Measurements from ENCODE around the gene VPS13C.
"Not testable (repeated sequence)": the region's sequence is repeated elsewhere in the genome, so short reads cannot be mapped to it uniquely, and the experiment has no call there.

VPS13C gene

DNA sequence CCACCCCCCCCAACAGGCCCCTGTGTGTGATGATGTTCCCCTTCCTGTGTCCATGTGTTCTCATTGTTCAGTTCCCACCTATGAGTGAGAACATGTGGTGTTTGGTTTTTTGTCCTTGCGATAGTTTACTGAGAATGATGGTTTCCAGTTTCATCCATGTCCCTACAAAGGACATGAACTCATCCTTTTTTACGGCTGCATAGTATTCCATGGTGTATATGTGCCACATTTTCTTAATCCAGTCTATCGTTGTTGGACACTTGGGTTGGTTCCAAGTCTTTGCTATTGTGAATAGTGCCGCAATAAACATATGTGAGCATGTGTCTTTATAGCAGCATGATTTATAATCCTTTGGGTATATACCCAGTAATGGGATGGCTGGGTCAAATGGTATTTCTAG is 12.0 kb downstream of the VPS13C start:
- not testable (repeated sequence) for H3K4me3 ChIP-seq (ENCODE audit: low read length); H3K9me3 ChIP-seq (ENCODE audit: low read length)

DNA sequence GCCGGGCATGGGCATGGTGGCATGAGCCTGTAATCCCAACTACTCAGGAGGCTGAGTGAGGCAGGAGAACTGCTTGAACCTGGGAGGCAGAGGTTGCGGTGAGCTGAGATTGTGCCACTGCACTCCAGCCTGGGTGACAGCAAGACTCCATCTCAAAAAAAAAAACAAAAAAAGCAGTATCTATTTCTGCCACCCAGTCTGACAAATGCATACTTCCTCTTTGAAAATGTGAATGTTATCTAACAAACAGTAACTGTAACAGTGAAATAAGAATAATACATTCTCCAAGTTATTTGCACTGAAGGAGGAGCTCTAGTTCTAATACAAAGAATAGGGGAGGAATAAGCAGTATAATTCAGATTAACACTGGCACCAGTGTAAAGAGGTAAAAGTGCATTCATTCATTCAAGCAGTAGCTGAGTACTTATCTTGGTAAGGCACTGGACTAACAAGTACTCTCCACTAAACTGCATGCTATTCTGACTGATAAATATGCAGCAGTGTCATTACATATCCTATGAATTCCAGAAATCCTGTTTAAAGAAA is 12.9 kb downstream of the VPS13C start:
- Histone ChIP-seq H3K36me3 (ENCODE audit: insufficient read depth, low read length) (no peaks in the 10 kb centered on the region), H2AFZ (ENCODE audit: low read depth, low read length) (no peak overlapping the region), H3K4me3 (ENCODE audit: low read length) (no peak overlapping the region), H3K9me3 (ENCODE audit: low read length) (no peaks in the 10 kb centered on the region), H3K27me3 (ENCODE audit: insufficient read depth, low read length) (no peaks in the 10 kb centered on the region), H3K4me1 (ENCODE audit: insufficient read depth, low read length) (no peaks in the 10 kb centered on the region)

More for the DNA sequence above, 12.0 kb downstream of the VPS13C start:
- H2AFZ ChIP-seq (ENCODE audit: low read depth, low read length); H3K36me3 ChIP-seq (ENCODE audit: insufficient read depth, low read length); H3K27me3 ChIP-seq (ENCODE audit: insufficient read depth, low read length); H3K4me1 ChIP-seq (ENCODE audit: insufficient read depth, low read length): not testable (repeated sequence)

DNA sequence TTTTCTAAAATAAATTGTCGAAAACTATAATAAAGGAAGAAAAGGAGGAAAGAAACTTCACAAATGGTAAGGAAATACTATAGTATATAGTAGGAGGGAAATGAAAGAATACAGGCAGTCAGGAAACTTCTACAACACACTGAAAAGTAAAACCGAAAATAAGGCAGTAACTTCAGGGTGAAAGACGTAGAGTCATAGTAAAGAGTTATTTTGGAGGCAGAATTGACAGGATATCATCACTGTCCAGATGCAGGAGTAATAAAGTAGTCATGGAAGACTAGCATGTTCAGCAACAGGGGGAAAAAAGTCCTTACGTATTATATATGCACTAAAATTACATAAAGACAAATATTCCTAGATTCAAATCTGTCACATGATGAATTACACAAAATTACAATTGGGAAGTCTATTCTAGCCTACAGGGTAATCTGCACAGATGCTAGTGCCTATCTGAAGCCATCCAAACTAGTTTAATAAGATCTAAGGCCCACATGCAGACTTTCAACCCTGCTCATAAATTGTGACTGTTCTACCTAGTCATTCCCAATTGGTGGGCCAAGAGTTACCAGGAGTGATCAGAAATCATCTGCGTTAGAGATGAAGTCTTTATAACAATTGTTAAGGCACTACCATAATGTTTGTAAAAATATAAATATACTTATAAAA is 14.0 kb downstream of the VPS13C start:
- H3K4me3 ChIP-seq (ENCODE audit: low read length) = no peak overlapping the region
- H3K9me3 ChIP-seq (ENCODE audit: low read length) = no peaks in the 10 kb centered on the region
- no peak overlapping the region for H2AFZ ChIP-seq (ENCODE audit: low read depth, low read length)
- H3K27me3 ChIP-seq (ENCODE audit: insufficient read depth, low read length) = no peaks in the 10 kb centered on the region
- H3K36me3 ChIP-seq (ENCODE audit: insufficient read depth, low read length) = no peaks in the 10 kb centered on the region
- H3K4me1 ChIP-seq (ENCODE audit: insufficient read depth, low read length) = no peaks in the 10 kb centered on the region

DNA sequence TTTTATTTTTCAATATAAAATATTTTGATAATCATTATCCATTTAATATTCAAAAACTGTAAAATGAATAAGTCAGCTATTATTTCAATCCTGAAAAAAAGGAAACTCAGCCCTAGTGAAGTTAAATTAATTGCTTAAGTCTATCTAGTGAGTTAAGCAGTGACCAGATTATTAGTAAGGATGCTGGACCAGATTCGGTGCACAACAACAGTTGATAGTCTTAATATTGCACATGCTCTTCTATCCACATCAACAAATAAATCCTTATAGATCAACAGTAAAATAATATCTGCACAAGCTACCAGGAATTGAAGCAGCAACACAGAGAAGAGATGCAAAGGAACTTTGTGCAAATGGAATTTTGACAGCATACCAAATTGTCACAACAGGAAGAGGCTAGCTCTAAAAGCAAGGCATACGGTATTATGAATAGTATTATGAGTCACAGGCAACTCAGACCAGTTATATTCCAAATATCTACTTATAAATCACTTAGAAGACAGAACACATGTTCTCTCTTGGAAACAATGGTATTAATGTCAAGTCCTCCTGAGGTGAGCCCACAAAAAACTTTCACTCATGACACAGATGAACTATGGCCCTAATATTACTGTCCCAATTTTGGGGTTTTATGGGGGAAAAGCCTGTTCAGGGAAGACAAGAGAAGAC is 24.9 kb downstream of the VPS13C start:
- no peak overlapping the region for H2AFZ ChIP-seq (ENCODE audit: low read depth, low read length)

DNA sequence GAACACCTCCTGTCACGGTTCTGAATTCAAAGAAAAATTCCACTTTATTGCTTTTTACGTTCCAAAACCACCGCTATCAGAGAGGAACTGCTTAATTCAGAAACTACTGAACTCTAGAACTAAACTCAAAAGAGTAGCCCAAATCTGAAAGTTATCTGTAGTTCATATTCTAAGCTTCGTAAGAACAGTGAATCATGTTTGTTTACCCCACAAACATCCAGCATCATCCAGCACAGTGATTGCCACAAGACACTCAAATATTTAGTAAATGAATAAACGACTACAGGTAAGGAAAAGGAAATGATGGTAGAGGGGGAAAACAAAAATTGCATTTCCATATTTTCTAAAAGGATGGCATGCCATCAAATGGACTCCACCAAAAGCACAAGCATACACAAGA is 32.3 kb downstream of the VPS13C start:
- no peaks in the 10 kb centered on the region for H3K27me3 ChIP-seq (ENCODE audit: insufficient read depth, low read length)

More for the DNA sequence above, 24.9 kb downstream of the VPS13C start:
- H3K9me3 ChIP-seq (ENCODE audit: low read length) = peaks cover 2% of the 10 kb centered on the region
- no peak overlapping the region for H3K4me3 ChIP-seq (ENCODE audit: low read length)
- peaks cover 14% of the 10 kb centered on the region for H3K36me3 ChIP-seq (ENCODE audit: insufficient read depth, low read length)
- H3K4me1 ChIP-seq (ENCODE audit: insufficient read depth, low read length) = no peaks in the 10 kb centered on the region
- H3K27me3 ChIP-seq (ENCODE audit: insufficient read depth, low read length) = no peaks in the 10 kb centered on the region

DNA sequence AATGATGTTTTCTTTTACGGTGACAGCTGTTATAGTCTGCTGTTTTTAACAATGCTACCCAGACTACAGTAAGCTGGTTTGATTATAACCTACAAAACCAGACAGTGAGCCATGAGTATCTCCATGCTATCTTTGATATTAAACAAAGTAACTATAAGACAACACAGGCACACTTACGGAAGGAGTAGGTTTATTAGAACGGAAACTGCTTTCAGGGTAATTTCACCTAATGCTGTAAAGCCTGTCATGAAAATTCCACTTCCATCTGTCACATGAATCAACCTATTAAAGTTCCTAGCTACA is 33.0 kb downstream of the VPS13C start:
- Histone ChIP-seq H3K9me3 (ENCODE audit: low read length) (no peaks in the 10 kb centered on the region), H3K4me3 (ENCODE audit: low read length) (no peak overlapping the region), H3K4me1 (ENCODE audit: insufficient read depth, low read length) (no peaks in the 10 kb centered on the region), H3K36me3 (ENCODE audit: insufficient read depth, low read length) (peaks cover 8% of the 10 kb centered on the region), H3K27me3 (ENCODE audit: insufficient read depth, low read length) (no peaks in the 10 kb centered on the region), H2AFZ (ENCODE audit: low read depth, low read length) (no peak overlapping the region)

More for the DNA sequence above, 32.3 kb downstream of the VPS13C start:
- no peaks in the 10 kb centered on the region for H3K4me1 ChIP-seq (ENCODE audit: insufficient read depth, low read length)
- H3K4me3 ChIP-seq (ENCODE audit: low read length) = no peak overlapping the region
- no peaks in the 10 kb centered on the region for H3K9me3 ChIP-seq (ENCODE audit: low read length)
- peaks cover 9% of the 10 kb centered on the region for H3K36me3 ChIP-seq (ENCODE audit: insufficient read depth, low read length)
- no peak overlapping the region for H2AFZ ChIP-seq (ENCODE audit: low read depth, low read length)

DNA sequence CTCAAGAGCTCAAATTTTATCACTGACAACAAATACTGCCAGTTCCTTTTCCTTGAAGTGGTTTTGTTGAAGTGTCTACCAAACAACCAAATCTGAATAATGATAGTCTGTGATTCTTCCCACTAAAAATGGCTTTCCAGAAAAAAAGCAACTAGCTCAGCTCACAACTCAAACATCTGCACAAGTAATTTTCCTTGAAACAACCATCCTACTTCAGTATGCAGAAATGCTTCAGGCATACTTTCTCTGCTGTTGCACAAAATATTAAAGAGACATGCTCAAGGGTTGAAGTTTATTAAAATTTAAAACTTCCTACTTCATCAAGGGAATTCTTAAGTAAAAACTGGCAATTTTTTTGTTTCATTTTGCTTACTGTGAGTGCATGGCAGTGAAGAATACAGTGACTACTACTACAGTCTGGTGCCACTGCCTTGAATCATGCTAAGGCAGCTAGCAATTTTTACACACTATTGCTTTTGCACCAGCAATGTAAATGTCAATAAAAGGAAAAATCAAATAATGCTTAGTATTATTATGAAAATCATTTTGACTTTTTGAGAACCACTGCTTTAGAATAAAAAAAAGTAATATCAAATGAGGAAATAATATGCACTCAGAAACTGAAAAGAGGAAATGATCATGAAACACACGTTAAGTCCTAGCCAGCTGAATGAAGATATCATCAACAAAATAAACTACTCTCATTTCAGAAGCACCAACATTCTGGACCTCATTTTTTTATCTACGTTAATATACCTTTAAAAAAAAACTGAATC is 33.6 kb downstream of the VPS13C start:
- H3K36me3 ChIP-seq (ENCODE audit: insufficient read depth, low read length) = peaks cover 8% of the 10 kb centered on the region
- no peak overlapping the region for H3K4me3 ChIP-seq (ENCODE audit: low read length)
- H3K4me1 ChIP-seq (ENCODE audit: insufficient read depth, low read length) = no peaks in the 10 kb centered on the region
- no peak overlapping the region for H2AFZ ChIP-seq (ENCODE audit: low read depth, low read length)
- H3K9me3 ChIP-seq (ENCODE audit: low read length) = no peaks in the 10 kb centered on the region
- H3K27me3 ChIP-seq (ENCODE audit: insufficient read depth, low read length) = no peaks in the 10 kb centered on the region

DNA sequence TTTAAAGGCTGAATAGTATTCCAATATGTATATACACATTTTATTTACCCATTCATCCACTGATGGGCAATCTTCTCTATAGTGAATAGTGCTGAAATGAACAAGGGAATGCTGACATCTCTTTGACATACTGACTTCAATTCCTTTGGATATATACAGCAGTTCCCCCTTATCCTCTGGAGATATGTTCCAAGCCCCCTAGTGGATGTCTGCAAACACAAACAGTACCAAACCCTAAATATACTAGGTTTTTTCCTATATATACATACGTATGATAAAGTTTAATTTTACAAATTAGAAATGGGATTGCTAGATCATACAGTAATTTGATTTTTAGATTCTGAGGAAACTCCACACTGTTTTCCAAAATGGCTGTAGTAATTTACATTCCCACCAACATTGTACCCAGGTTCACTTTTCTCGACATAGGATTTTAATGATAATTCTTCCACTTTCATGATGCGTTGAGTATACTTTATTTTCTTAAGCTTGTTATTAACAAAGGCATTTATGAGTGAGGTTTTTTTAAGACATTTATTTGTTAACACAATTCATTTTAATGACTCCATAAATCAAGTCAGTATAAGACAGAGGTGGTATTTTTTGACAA is 38.2 kb downstream of the VPS13C start:
- Histone ChIP-seq H3K9me3 (ENCODE audit: low read length) (peaks cover 2% of the 10 kb centered on the region), H3K4me1 (ENCODE audit: insufficient read depth, low read length) (no peaks in the 10 kb centered on the region), H3K27me3 (ENCODE audit: insufficient read depth, low read length) (no peaks in the 10 kb centered on the region), H3K36me3 (ENCODE audit: insufficient read depth, low read length) (peaks cover 12% of the 10 kb centered on the region), H2AFZ (ENCODE audit: low read depth, low read length) (no peak overlapping the region), H3K4me3 (ENCODE audit: low read length) (no peak overlapping the region)

DNA sequence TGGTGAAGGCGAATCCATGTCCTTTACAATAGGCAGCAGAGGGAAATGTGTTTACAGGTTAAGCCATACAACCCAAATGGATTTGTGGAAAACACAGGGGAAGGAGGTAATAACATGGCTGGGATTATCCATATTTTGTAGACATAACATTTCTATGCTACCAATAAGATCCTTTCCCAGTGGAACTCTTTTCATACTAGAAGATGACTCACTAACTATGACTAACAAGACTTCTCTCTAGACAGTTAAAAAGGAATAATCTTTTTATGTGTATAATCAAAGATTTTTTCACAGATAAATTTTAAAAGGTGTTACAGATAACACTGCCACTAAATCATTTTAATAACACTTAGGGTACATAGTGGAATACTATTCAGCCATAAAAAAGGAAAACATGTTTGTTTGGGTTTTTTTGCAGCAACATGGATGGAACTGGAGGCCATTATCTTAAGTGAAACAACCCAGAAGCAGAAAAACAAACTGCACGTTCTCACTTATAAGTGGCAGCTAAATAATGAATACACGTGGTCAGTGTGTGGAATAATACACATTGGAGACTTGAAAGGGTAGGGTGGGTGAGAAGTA is 39.6 kb downstream of the VPS13C start:
- peaks cover 12% of the 10 kb centered on the region for H3K36me3 ChIP-seq (ENCODE audit: insufficient read depth, low read length)
- H2AFZ ChIP-seq (ENCODE audit: low read depth, low read length) = no peak overlapping the region
- peaks cover 2% of the 10 kb centered on the region for H3K9me3 ChIP-seq (ENCODE audit: low read length)
- H3K4me1 ChIP-seq (ENCODE audit: insufficient read depth, low read length) = no peaks in the 10 kb centered on the region
- no peaks in the 10 kb centered on the region for H3K27me3 ChIP-seq (ENCODE audit: insufficient read depth, low read length)
- no peak overlapping the region for H3K4me3 ChIP-seq (ENCODE audit: low read length)

DNA sequence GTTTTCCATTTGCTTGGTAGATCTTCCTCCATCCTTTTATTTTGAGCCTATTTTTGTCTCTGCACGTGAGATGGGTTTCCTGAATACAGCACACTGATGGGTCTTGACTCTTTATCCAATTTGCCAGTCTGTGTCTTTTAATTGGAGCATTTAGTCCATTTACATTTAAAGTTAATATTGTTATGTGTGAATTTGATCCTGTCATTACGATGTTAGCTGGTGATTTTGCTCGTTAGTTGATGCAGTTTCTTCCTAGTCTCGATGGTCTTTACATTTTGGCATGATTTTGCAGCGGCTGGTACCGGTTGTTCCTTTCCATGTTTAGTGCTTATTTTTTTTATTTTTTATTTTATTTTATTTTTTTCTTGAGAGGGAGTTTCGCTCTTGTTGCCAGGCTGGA is 54.9 kb downstream of the VPS13C start:
- H3K4me1 ChIP-seq (ENCODE audit: insufficient read depth, low read length) = not testable (repeated sequence)

DNA sequence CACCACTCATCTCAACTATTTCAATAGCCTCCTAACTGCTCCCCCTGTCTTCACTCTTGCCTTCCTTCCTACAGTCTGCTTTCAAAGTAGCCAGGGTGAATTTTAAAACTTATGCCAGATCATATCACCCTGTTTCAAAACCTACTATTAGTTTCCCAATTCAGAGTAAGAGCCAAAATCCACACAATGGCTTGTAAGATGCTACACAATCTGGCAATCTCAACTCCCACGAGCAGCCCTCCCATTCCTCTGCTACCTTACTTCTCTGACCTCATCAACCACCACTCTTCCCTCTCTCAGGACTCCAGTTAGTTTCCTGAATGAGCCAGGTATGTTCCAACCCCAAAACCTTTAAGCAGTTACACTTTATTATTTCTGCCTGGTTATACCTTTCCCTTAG is 62.5 kb downstream of the VPS13C start:
- no peaks in the 10 kb centered on the region for H3K9me3 ChIP-seq (ENCODE audit: low read length)
- H3K36me3 ChIP-seq (ENCODE audit: insufficient read depth, low read length) = peaks cover 2% of the 10 kb centered on the region
- H3K27me3 ChIP-seq (ENCODE audit: insufficient read depth, low read length) = no peaks in the 10 kb centered on the region
- no peak overlapping the region for H3K4me3 ChIP-seq (ENCODE audit: low read length)
- no peak overlapping the region for H2AFZ ChIP-seq (ENCODE audit: low read depth, low read length)
- H3K4me1 ChIP-seq (ENCODE audit: insufficient read depth, low read length) = no peaks in the 10 kb centered on the region

More for the DNA sequence above, 54.9 kb downstream of the VPS13C start:
- peaks cover 18% of the 10 kb centered on the region for H3K36me3 ChIP-seq (ENCODE audit: insufficient read depth, low read length)
- not testable (repeated sequence) for H2AFZ ChIP-seq (ENCODE audit: low read depth, low read length); H3K27me3 ChIP-seq (ENCODE audit: insufficient read depth, low read length); H3K9me3 ChIP-seq (ENCODE audit: low read length); H3K4me3 ChIP-seq (ENCODE audit: low read length)

DNA sequence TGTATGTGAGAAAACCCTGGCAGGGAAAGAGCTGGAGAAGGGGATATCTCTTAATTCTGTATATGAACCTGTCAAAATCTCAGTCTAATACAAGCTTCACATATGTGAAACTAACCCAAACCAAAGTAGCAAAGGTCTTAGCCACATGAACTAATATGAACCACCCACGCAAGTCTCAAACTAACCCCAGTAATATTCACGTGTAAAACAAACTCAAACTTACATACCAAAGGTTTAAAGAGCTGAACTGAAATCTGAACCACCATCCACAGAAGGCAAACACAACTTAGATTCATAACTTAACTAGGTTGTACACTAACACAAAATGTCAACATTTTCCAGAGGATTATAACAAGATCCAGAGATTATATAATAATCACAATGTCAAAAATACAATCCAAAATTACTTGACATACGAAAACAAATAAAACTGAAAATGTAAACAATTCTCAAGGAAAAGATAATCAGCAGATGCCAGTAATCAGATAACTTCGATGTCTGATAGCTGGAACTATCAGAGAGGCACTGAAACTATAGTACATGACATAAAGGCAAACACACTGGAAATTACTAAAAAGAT is 64.1 kb downstream of the VPS13C start:
- no peaks in the 10 kb centered on the region for H3K9me3 ChIP-seq (ENCODE audit: low read length)
- H3K36me3 ChIP-seq (ENCODE audit: insufficient read depth, low read length) = peaks cover 2% of the 10 kb centered on the region
- H2AFZ ChIP-seq (ENCODE audit: low read depth, low read length) = no peak overlapping the region
- no peaks in the 10 kb centered on the region for H3K27me3 ChIP-seq (ENCODE audit: insufficient read depth, low read length)
- H3K4me3 ChIP-seq (ENCODE audit: low read length) = no peak overlapping the region
- no peaks in the 10 kb centered on the region for H3K4me1 ChIP-seq (ENCODE audit: insufficient read depth, low read length)

All from neuron (in vitro differentiated cells).